ENCODE measurements around the gene MICAL3.
A peak's percentile ranks its signal among the peaks of the same experiment; 100 is the strongest.
"Not testable (repeated sequence)": the region's sequence is repeated elsewhere in the genome, so short reads cannot be mapped to it uniquely, and the experiment has no call there.

MICAL3 gene

GRCh38 chr22:18020743-18021142 lies 3.6 kb downstream of the MICAL3 start:
- not testable (repeated sequence) for H2AK5ac ChIP-seq (ENCODE audit: low read length); H4K5ac ChIP-seq (ENCODE audit: low read length); H2BK5ac ChIP-seq (ENCODE audit: low read length); H3K18ac ChIP-seq (ENCODE audit: low read length); H3K9ac ChIP-seq (ENCODE audit: low read length); H2BK15ac ChIP-seq (replicated peaks; ENCODE audit: low read depth); H3K4ac ChIP-seq (ENCODE audit: low read depth, low read length); H4K8ac ChIP-seq (ENCODE audit: low read depth, low read length); H2BK120ac ChIP-seq (ENCODE audit: low read depth, low read length); H3K4me2 ChIP-seq (ENCODE audit: low read length); H3K56ac ChIP-seq (ENCODE audit: low read length); H3K4me3 ChIP-seq (ENCODE audit: low read length); H3K4me1 ChIP-seq (ENCODE audit: control insufficient read depth, low read depth, low read length); H3K36me3 ChIP-seq (ENCODE audit: control insufficient read depth, insufficient read depth, low read length); DNase-seq; H3K79me1 ChIP-seq (ENCODE audit: low read length); H3K27ac ChIP-seq (ENCODE audit: low read depth, low read length); H3K23ac ChIP-seq (ENCODE audit: low read length); H3K79me2 ChIP-seq (ENCODE audit: control insufficient read depth, insufficient read depth, low read length); H3K27me3 ChIP-seq (ENCODE audit: insufficient read depth, low read length, poor library complexity)
- no CpG with 5 or more reads among the region's 2 CpGs for WGBS (ENCODE audit: extremely low coverage, insufficient coverage, low lambda C conversion rate)

GRCh38 chr22:18013947-18014346 lies 10.4 kb downstream of the MICAL3 start:
- H2BK5ac ChIP-seq (ENCODE audit: low read length): no peak overlapping the region
- no peak overlapping the region for H3K4me2 ChIP-seq (ENCODE audit: low read length)
- H2BK15ac ChIP-seq (replicated peaks; ENCODE audit: low read depth): no peak overlapping the region
- no peak overlapping the region for H3K23ac ChIP-seq (ENCODE audit: low read length)
- no peaks in the 10 kb centered on the region for H3K36me3 ChIP-seq (ENCODE audit: control insufficient read depth, insufficient read depth, low read length)
- no peaks in the 10 kb centered on the region for H3K79me1 ChIP-seq (ENCODE audit: low read length)
- H3K79me2 ChIP-seq (ENCODE audit: control insufficient read depth, insufficient read depth, low read length): no peaks in the 10 kb centered on the region
- H3K4me1 ChIP-seq (ENCODE audit: control insufficient read depth, low read depth, low read length): no peaks in the 10 kb centered on the region
- H3K56ac ChIP-seq (ENCODE audit: low read length): no peak overlapping the region
- H3K18ac ChIP-seq (ENCODE audit: low read length): no peak overlapping the region
- no peak overlapping the region for H4K5ac ChIP-seq (ENCODE audit: low read length)
- H3K4ac ChIP-seq (ENCODE audit: low read depth, low read length): no peak overlapping the region
- WGBS (ENCODE audit: extremely low coverage, insufficient coverage, low lambda C conversion rate): no CpG with 5 or more reads among the region's 5 CpGs
- no peak overlapping the region for H2AK5ac ChIP-seq (ENCODE audit: low read length)
- no peaks in the 10 kb centered on the region for H3K27me3 ChIP-seq (ENCODE audit: insufficient read depth, low read length, poor library complexity)
- H3K4me3 ChIP-seq (ENCODE audit: low read length): no peak overlapping the region
- no peak overlapping the region for H2BK120ac ChIP-seq (ENCODE audit: low read depth, low read length)
- DNase-seq: no peak
- H3K9ac ChIP-seq (ENCODE audit: low read length): no peak overlapping the region
- no peak overlapping the region for H4K8ac ChIP-seq (ENCODE audit: low read depth, low read length)
- H3K27ac ChIP-seq (ENCODE audit: low read depth, low read length): no peak overlapping the region

GRCh38 chr22:18013436-18013835 lies 10.9 kb downstream of the MICAL3 start:
- Histone ChIP-seq H3K4ac (ENCODE audit: low read depth, low read length) (no peak overlapping the region), H3K9ac (ENCODE audit: low read length) (no peak overlapping the region), H2BK5ac (ENCODE audit: low read length) (no peak overlapping the region), H3K36me3 (ENCODE audit: control insufficient read depth, insufficient read depth, low read length) (no peaks in the 10 kb centered on the region), H3K4me1 (ENCODE audit: control insufficient read depth, low read depth, low read length) (no peaks in the 10 kb centered on the region), H3K79me1 (ENCODE audit: low read length) (no peaks in the 10 kb centered on the region), H3K56ac (ENCODE audit: low read length) (no peak overlapping the region), H4K8ac (ENCODE audit: low read depth, low read length) (no peak overlapping the region), H2BK120ac (ENCODE audit: low read depth, low read length) (no peak overlapping the region), H3K79me2 (ENCODE audit: control insufficient read depth, insufficient read depth, low read length) (no peaks in the 10 kb centered on the region), H3K18ac (ENCODE audit: low read length) (no peak overlapping the region), H3K27ac (ENCODE audit: low read depth, low read length) (no peak overlapping the region), H4K5ac (ENCODE audit: low read length) (no peak overlapping the region), H2BK15ac (replicated peaks; ENCODE audit: low read depth) (no peak overlapping the region), H3K27me3 (ENCODE audit: insufficient read depth, low read length, poor library complexity) (no peaks in the 10 kb centered on the region), H3K4me2 (ENCODE audit: low read length) (no peak overlapping the region), H3K23ac (ENCODE audit: low read length) (no peak overlapping the region), H3K4me3 (ENCODE audit: low read length) (no peak overlapping the region), H2AK5ac (ENCODE audit: low read length) (no peak overlapping the region)
- DNase-seq: no peak
- no CpG with 5 or more reads among the region's 2 CpGs for WGBS (ENCODE audit: extremely low coverage, insufficient coverage, low lambda C conversion rate)

DNA sequence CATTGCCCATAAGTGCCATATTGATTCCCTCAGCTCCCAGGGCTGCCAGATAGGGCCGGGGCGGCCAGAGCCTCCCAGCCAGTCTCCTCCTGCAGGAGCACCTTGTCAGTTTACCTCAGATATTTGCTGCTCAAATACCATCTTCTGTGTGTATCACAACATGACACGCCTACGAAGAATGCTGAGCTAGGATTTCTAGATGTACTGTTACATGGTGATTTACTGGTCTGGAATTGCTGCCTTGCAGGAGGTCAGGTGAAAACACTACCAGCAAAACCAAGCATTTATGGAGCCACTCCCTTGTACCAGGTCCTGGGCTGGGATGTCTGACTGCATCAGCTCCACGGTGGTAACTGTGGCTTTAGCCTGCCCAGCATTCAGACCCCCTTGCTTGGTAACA lies 11.8 kb downstream of the MICAL3 start:
- no peaks in the 10 kb centered on the region for H3K79me1 ChIP-seq (ENCODE audit: low read length)
- no peak overlapping the region for H3K4ac ChIP-seq (ENCODE audit: low read depth, low read length)
- no peaks in the 10 kb centered on the region for H3K79me2 ChIP-seq (ENCODE audit: control insufficient read depth, insufficient read depth, low read length)
- no CpG with 5 or more reads among the region's 5 CpGs for WGBS (ENCODE audit: extremely low coverage, insufficient coverage, low lambda C conversion rate)
- DNase-seq: peak; percentile 39
- H2BK15ac ChIP-seq (replicated peaks; ENCODE audit: low read depth): no peak overlapping the region
- no peak overlapping the region for H3K18ac ChIP-seq (ENCODE audit: low read length)
- no peaks in the 10 kb centered on the region for H3K4me1 ChIP-seq (ENCODE audit: control insufficient read depth, low read depth, low read length)
- no peak overlapping the region for H4K8ac ChIP-seq (ENCODE audit: low read depth, low read length)
- H2BK5ac ChIP-seq (ENCODE audit: low read length): no peak overlapping the region
- H3K56ac ChIP-seq (ENCODE audit: low read length): no peak overlapping the region
- no peak overlapping the region for H3K4me3 ChIP-seq (ENCODE audit: low read length)
- H3K36me3 ChIP-seq (ENCODE audit: control insufficient read depth, insufficient read depth, low read length): no peaks in the 10 kb centered on the region
- no peak overlapping the region for H2AK5ac ChIP-seq (ENCODE audit: low read length)
- no peak overlapping the region for H2BK120ac ChIP-seq (ENCODE audit: low read depth, low read length)
- no peaks in the 10 kb centered on the region for H3K27me3 ChIP-seq (ENCODE audit: insufficient read depth, low read length, poor library complexity)
- H3K9ac ChIP-seq (ENCODE audit: low read length): no peak overlapping the region
- H3K4me2 ChIP-seq (ENCODE audit: low read length): no peak overlapping the region
- no peak overlapping the region for H3K23ac ChIP-seq (ENCODE audit: low read length)
- H3K27ac ChIP-seq (ENCODE audit: low read depth, low read length): no peak overlapping the region
- H4K5ac ChIP-seq (ENCODE audit: low read length): no peak overlapping the region

DNA sequence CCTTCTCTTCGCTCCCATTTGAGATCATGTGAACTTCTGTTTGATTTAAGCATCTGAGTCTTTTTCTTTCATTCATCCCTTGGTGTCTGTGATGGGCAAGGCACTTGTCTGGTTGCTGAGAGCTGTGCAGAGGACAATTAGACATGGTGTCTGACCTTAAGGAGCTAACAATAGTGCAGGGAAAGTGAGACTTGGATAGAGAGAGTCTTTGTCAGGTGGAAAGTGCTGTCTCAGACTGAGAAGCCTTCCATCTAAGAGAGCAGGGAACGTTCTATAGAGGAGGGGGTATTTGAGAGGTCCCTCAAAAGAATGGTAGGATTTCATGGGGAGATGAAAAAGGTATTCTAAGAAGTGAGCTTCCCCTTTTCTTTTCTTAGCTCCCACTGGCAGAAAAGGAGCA lies 14.1 kb downstream of the MICAL3 start:
- no peak overlapping the region for H3K27ac ChIP-seq (ENCODE audit: low read depth, low read length)
- no peaks in the 10 kb centered on the region for H3K79me1 ChIP-seq (ENCODE audit: low read length)
- H3K4me1 ChIP-seq (ENCODE audit: control insufficient read depth, low read depth, low read length): no peaks in the 10 kb centered on the region
- no peak overlapping the region for H2AK5ac ChIP-seq (ENCODE audit: low read length)
- H3K4me2 ChIP-seq (ENCODE audit: low read length): no peak overlapping the region
- no peak overlapping the region for H3K4ac ChIP-seq (ENCODE audit: low read depth, low read length)
- H3K18ac ChIP-seq (ENCODE audit: low read length): no peak overlapping the region
- H3K79me2 ChIP-seq (ENCODE audit: control insufficient read depth, insufficient read depth, low read length): no peaks in the 10 kb centered on the region
- no peaks in the 10 kb centered on the region for H3K27me3 ChIP-seq (ENCODE audit: insufficient read depth, low read length, poor library complexity)
- no CpG with 5 or more reads among the region's 2 CpGs for WGBS (ENCODE audit: extremely low coverage, insufficient coverage, low lambda C conversion rate)
- H3K36me3 ChIP-seq (ENCODE audit: control insufficient read depth, insufficient read depth, low read length): no peaks in the 10 kb centered on the region
- no peak overlapping the region for H3K9ac ChIP-seq (ENCODE audit: low read length)
- no peak overlapping the region for H2BK5ac ChIP-seq (ENCODE audit: low read length)
- no peak overlapping the region for H2BK15ac ChIP-seq (replicated peaks; ENCODE audit: low read depth)
- no peak overlapping the region for H4K5ac ChIP-seq (ENCODE audit: low read length)
- H2BK120ac ChIP-seq (ENCODE audit: low read depth, low read length): no peak overlapping the region
- H3K23ac ChIP-seq (ENCODE audit: low read length): no peak overlapping the region
- H3K56ac ChIP-seq (ENCODE audit: low read length): no peak overlapping the region
- H3K4me3 ChIP-seq (ENCODE audit: low read length): no peak overlapping the region
- H4K8ac ChIP-seq (ENCODE audit: low read depth, low read length): no peak overlapping the region
- DNase-seq: no peak

- no peak overlapping the region for H3K9ac ChIP-seq (ENCODE audit: low read length)
- H3K4me3 ChIP-seq (ENCODE audit: low read length): no peak overlapping the region
- no peaks in the 10 kb centered on the region for H3K36me3 ChIP-seq (ENCODE audit: control insufficient read depth, insufficient read depth, low read length)
- no peak overlapping the region for H3K27ac ChIP-seq (ENCODE audit: low read depth, low read length)
- no peaks in the 10 kb centered on the region for H3K27me3 ChIP-seq (ENCODE audit: insufficient read depth, low read length, poor library complexity)
- H4K5ac ChIP-seq (ENCODE audit: low read length): no peak overlapping the region
- no peak overlapping the region for H4K8ac ChIP-seq (ENCODE audit: low read depth, low read length)
- no peak overlapping the region for H3K56ac ChIP-seq (ENCODE audit: low read length)
- no peak overlapping the region for H2BK120ac ChIP-seq (ENCODE audit: low read depth, low read length)
- H3K79me2 ChIP-seq (ENCODE audit: control insufficient read depth, insufficient read depth, low read length): no peaks in the 10 kb centered on the region
- DNase-seq: no peak
- no peak overlapping the region for H2BK15ac ChIP-seq (replicated peaks; ENCODE audit: low read depth)
- H3K4ac ChIP-seq (ENCODE audit: low read depth, low read length): no peak overlapping the region
- no peak overlapping the region for H3K4me2 ChIP-seq (ENCODE audit: low read length)
- H3K23ac ChIP-seq (ENCODE audit: low read length): no peak overlapping the region
- no peaks in the 10 kb centered on the region for H3K4me1 ChIP-seq (ENCODE audit: control insufficient read depth, low read depth, low read length)
- no CpG with 5 or more reads among the region's 4 CpGs for WGBS (ENCODE audit: extremely low coverage, insufficient coverage, low lambda C conversion rate)
- no peaks in the 10 kb centered on the region for H3K79me1 ChIP-seq (ENCODE audit: low read length)
- H3K18ac ChIP-seq (ENCODE audit: low read length): no peak overlapping the region
- H2BK5ac ChIP-seq (ENCODE audit: low read length): no peak overlapping the region
- H2AK5ac ChIP-seq (ENCODE audit: low read length): no peak overlapping the region
Measured at GRCh38 chr22:18008136-18008535, 16.2 kb downstream of the MICAL3 start.

Data from mesendoderm (in vitro differentiated cells).